GM12892 (cell line): ENCODE measurements around the gene BCKDHB.

Experiments used
- POLR2A ChIP-seq: IDR thresholded peaks from 2 replicates; pipeline ENCODE4 v1.6.1; 2011; ENCODE audit warnings: low read depth, low read length, control low read depth
- POLR2AphosphoS5 ChIP-seq: IDR thresholded peaks from 2 replicates; pipeline ENCODE4 v1.6.1; 2011; ENCODE audit warnings: low read depth, low read length, control low read depth
- TAF1 ChIP-seq: IDR thresholded peaks from 2 replicates; pipeline ENCODE4 v1.6.1; 2011; ENCODE audit warnings: low read depth, mild to moderate bottlenecking, control low read depth, low read length, borderline replicate concordance

- TF ChIP-seq POLR2AphosphoS5 (no peak), POLR2A (no peak), TAF1 (no peak)
Observed at GRCh38 chr6:80254716-80255115, 148.2 kb downstream of the BCKDHB start.
